ENCODE results near the gene RPS29.

DNA sequence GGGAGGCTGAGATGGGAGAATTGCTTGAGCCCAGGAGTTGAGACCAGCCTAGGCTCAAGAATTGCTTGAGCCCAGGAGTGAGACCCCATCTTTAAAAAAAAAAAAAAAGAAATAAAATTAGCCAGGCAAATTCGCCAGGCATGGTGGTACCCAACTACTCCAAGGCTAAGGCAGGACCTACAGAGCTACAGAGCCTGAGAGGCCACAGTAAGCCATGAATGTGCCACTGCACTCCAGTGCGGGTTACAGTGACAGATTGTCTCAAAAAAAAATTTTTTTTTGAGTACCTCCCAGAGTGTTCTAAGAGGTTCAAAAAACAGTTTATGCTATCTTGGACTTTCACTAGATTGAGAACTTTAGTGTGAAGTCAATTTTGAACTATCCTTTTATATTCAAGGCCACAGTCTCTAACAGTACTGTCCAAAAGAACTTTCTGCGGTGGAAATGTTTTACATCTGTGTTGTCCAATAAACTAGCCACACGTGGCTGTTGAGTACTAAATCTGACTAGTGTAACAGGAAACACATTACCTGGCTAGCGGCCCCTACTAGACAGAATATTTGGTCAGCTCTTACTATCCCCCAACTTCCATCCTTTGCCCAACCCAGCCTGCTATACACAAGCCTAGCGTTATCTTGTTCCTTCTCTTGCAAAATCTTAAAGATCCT is 31.8 kb upstream of the RPS29 start:
- TF ChIP-seq EZH2phosphoT487 (IDR thresholded peaks at IDR 0.05) (no peak), CTCF (IDR thresholded peaks at IDR 0.05) (no peak)

All from neural progenitor cell (in vitro differentiated cells).